22Rv1 (cell line): Measurements from ENCODE around the gene DNAJC5G.

ENCODE experiments used
- ZFX ChIP-seq: fragments of 450-650 bp; IDR thresholded peaks from 2 replicates; pipeline ENCODE4 v1.6.1; 2017; ENCODE audit warnings: antibody characterized with exemption, borderline replicate concordance
- TF ChIP-seq, protein P1 (sequence below): fragments of 450-650 bp; IDR thresholded peaks from 2 replicates; pipeline ENCODE4 v1.5.1; 2017; ENCODE audit warnings: mild to moderate bottlenecking

DNA sequence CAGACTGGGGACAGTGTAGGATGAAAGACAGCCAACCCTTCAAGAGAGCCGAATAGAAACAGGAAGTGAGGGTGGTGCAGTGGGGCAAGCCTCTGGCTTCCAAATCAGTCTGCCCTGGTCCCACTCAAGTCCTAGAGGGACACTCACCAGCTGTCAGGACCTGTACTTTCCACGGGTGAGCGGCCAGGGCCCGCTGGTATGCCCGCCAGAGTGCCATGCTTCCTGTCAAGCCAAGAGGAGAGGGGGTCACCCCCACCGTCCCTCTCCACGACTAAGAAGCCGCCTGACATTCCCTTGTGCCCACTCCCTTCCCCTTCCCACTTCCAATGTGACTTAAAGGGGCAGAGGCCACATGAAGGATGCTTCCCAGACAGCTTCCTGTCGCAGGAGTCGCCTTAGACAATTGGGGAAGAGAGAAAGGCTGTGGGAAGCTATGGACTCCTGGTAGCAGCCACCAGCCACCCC is 47.1 kb downstream of the DNAJC5G start:
- TF ChIP-seq, protein P1, sequence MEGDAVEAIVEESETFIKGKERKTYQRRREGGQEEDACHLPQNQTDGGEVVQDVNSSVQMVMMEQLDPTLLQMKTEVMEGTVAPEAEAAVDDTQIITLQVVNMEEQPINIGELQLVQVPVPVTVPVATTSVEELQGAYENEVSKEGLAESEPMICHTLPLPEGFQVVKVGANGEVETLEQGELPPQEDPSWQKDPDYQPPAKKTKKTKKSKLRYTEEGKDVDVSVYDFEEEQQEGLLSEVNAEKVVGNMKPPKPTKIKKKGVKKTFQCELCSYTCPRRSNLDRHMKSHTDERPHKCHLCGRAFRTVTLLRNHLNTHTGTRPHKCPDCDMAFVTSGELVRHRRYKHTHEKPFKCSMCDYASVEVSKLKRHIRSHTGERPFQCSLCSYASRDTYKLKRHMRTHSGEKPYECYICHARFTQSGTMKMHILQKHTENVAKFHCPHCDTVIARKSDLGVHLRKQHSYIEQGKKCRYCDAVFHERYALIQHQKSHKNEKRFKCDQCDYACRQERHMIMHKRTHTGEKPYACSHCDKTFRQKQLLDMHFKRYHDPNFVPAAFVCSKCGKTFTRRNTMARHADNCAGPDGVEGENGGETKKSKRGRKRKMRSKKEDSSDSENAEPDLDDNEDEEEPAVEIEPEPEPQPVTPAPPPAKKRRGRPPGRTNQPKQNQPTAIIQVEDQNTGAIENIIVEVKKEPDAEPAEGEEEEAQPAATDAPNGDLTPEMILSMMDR, result no peak
- TF ChIP-seq ZFX, result no peak
